Iris pigment epithelial cell (primary cell): ENCODE results near the gene NLGN1.

Experiments
- DNase-seq: peaks from one replicate; pipeline ENCODE4 v3.0.0-alpha.2; 2011; ENCODE audit warnings: low read depth

The NLGN1 gene

GRCh38 chr3:173838644-173839043 lies 441.1 kb downstream of the NLGN1 start:
- DNase-seq: no peak

- no peak for DNase-seq
Observed at GRCh38 chr3:173839859-173840258, 442.3 kb downstream of the NLGN1 start.

GRCh38 chr3:173841334-173841733 lies 443.8 kb downstream of the NLGN1 start:
- peak; percentile 0 for DNase-seq

GRCh38 chr3:173843060-173843459 lies 445.5 kb downstream of the NLGN1 start:
- DNase-seq: no peak

GRCh38 chr3:173846584-173846983 lies 449.0 kb downstream of the NLGN1 start:
- no peak for DNase-seq

- no peak for DNase-seq
Observed at GRCh38 chr3:173849489-173849888, 451.9 kb downstream of the NLGN1 start.

GRCh38 chr3:173857154-173857553 lies 459.6 kb downstream of the NLGN1 start:
- DNase-seq: no peak

GRCh38 chr3:173862701-173863100 lies 465.2 kb downstream of the NLGN1 start:
- DNase-seq: no peak

GRCh38 chr3:173863551-173863950 lies 466.0 kb downstream of the NLGN1 start:
- no peak for DNase-seq

GRCh38 chr3:173865900-173866498 lies 468.5 kb downstream of the NLGN1 start:
- no peak for DNase-seq

GRCh38 chr3:173869766-173870165 lies 472.2 kb downstream of the NLGN1 start:
- no peak for DNase-seq

GRCh38 chr3:173870976-173871375 lies 473.4 kb downstream of the NLGN1 start:
- DNase-seq: no peak

GRCh38 chr3:173875790-173876189 lies 478.2 kb downstream of the NLGN1 start:
- DNase-seq: no peak

GRCh38 chr3:173876476-173876875 lies 478.9 kb downstream of the NLGN1 start:
- DNase-seq: peak; percentile 6

GRCh38 chr3:173887888-173888287 lies 490.3 kb downstream of the NLGN1 start:
- DNase-seq: no peak

GRCh38 chr3:173889596-173889995 lies 492.1 kb downstream of the NLGN1 start:
- no peak for DNase-seq

- no peak for DNase-seq
Observed at GRCh38 chr3:173890091-173890490, 492.5 kb downstream of the NLGN1 start.

- DNase-seq: no peak
Observed at GRCh38 chr3:173891272-173892100, 493.9 kb downstream of the NLGN1 start.

GRCh38 chr3:173892547-173892946 lies 495.0 kb downstream of the NLGN1 start:
- DNase-seq: peak; percentile 7

- peak; percentile 31 for DNase-seq
Observed at GRCh38 chr3:173893066-173893465, 495.5 kb downstream of the NLGN1 start.

- DNase-seq: no peak
Observed at GRCh38 chr3:173893835-173894234, 496.3 kb downstream of the NLGN1 start.

GRCh38 chr3:173897631-173898030 lies 500.1 kb downstream of the NLGN1 start:
- no peak for DNase-seq

- no peak for DNase-seq
Observed at GRCh38 chr3:173901649-173902048, 504.1 kb downstream of the NLGN1 start.

- DNase-seq: no peak
Observed at GRCh38 chr3:173902401-173902800, 504.9 kb downstream of the NLGN1 start.
